ENCODE results near the gene PDE7B. TPM values are rescaled to one million over a fixed set of nuclear protein-coding genes. Genes with fewer than 3 reads are reported as not detected.
"Not testable (repeated sequence)": the region's sequence is repeated elsewhere in the genome, so short reads cannot be mapped to it uniquely, and the experiment has no call there.

The PDE7B gene
- total and polyA plus RNA-seq, 8 donors, result 1.3 to 4.7 (median 3.6) TPM

DNA sequence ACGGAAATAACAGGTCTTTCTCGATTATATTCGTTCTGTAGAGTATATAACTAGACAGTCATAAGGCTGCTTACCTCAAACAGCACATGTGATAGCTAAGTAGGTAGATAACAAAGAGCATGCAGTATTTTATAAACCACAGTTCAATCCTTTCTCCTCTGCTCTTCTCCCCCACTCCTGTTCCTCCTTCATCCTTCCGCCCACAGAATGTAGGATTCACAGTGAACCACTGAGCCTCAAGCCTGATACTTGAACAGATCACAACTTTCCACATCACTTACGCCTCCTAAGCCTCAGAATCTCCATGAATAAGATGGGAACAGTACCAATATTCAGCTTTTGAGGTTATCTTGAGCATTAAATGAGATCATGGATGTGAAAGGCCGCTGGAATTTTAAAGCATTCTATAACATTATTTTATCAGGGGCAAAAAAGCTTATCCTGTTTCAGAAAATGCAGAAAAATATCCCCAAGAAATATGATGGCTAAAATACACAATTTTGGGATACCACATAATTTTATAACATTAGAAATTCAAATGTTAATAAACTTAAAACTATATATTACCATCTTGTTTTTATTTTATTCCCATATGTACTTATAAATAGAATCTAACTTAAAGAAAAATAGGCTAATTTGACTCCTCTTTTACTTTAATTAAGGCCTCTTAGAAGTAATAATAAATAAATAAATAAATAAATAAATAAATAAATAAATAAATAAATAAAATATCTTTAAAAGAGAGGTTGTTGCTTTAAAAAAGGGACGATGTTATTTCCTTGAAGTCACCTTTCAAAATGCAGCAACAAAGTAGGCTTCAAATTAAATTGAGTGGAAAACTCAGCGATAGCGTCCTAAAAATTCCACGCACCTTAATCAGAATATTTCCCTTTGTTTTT is 365.3 kb downstream of the PDE7B start:
- ATAC-seq, result no peak
- Histone ChIP-seq H3K4me1 (no peaks in the 10 kb centered on the region), H3K27ac (no peak overlapping the region), H3K27me3 (no peaks in the 10 kb centered on the region), H3K4me3 (no peak overlapping the region), H3K9me3 (peaks cover 0 to 2% of the 10 kb centered on the region in 2 donors), H3K36me3 (no peaks in the 10 kb centered on the region)
- intact Hi-C loops (cut with DNase I), result no loop called here
- DNase-seq, result no peak
- no peak for TF ChIP-seq CTCF (IDR thresholded peaks at IDR 0.05)

GRCh38 chr6:136224974-136225373 is 373.5 kb downstream of the PDE7B start:
- peaks cover 0 to 14% of the 10 kb centered on the region in 2 donors for H3K4me1 ChIP-seq
- H3K36me3 ChIP-seq, H3K9me3 ChIP-seq, ATAC-seq, H3K27ac ChIP-seq, H3K4me3 ChIP-seq, H3K27me3 ChIP-seq, DNase-seq: not testable (repeated sequence)
- intact Hi-C loops (cut with DNase I), result loop anchor here in 1 of 2 donors (10.0 kb wide), 1 partner anchor 690 kb away; no protein-coding TSS in a partner anchor

- H3K36me3 ChIP-seq, result no peaks in the 10 kb centered on the region
- peaks cover 0 to 14% of the 10 kb centered on the region in 2 donors for H3K4me1 ChIP-seq
- H3K9me3 ChIP-seq, result no peaks in the 10 kb centered on the region
- intact Hi-C loops (cut with DNase I), result loop anchor here in 1 of 2 donors (10.0 kb wide), 1 partner anchor 691 kb away; no protein-coding TSS in a partner anchor
- H3K27ac ChIP-seq, result no peak overlapping the region
- no peak for TF ChIP-seq CTCF (IDR thresholded peaks at IDR 0.05)
- no peak for DNase-seq
- H3K27me3 ChIP-seq, result no peaks in the 10 kb centered on the region
- H3K4me3 ChIP-seq, result no peak overlapping the region
- ATAC-seq, result no peak
Observed at GRCh38 chr6:136225496-136225895, 374.0 kb downstream of the PDE7B start.

- no peaks in the 10 kb centered on the region for H3K9me3 ChIP-seq
- no peaks in the 10 kb centered on the region for H3K27me3 ChIP-seq
- H3K27ac ChIP-seq, result no peak overlapping the region
- H3K4me3 ChIP-seq, result peak overlapping the region in 1 of 2 donors; percentile 7
- peak; percentile 92 to 100 for TF ChIP-seq CTCF (IDR thresholded peaks at IDR 0.05)
- ATAC-seq, result peak; percentile 97
- peak; percentile 54 to 81 (median 62) for DNase-seq
- peaks cover 0 to 14% of the 10 kb centered on the region in 2 donors for H3K4me1 ChIP-seq
- no peaks in the 10 kb centered on the region for H3K36me3 ChIP-seq
- intact Hi-C loops (cut with DNase I), result loop anchor here in 1 of 2 donors (10.0 kb wide), 1 partner anchor 691 kb away; no protein-coding TSS in a partner anchor
Observed at GRCh38 chr6:136226027-136226673, 374.6 kb downstream of the PDE7B start.

GRCh38 chr6:136226674-136227377 is 375.3 kb downstream of the PDE7B start:
- Histone ChIP-seq H3K4me3 (peak overlapping the region in 1 of 2 donors; percentile 7), H3K27me3 (no peaks in the 10 kb centered on the region), H3K4me1 (peaks cover 0 to 14% of the 10 kb centered on the region in 2 donors), H3K27ac (no peak overlapping the region), H3K36me3 (no peaks in the 10 kb centered on the region), H3K9me3 (no peaks in the 10 kb centered on the region)
- intact Hi-C loops (cut with DNase I), result loop anchor here in 1 of 2 donors (10.0 kb wide), 1 partner anchor 692 kb away; no protein-coding TSS in a partner anchor
- DNase-seq (no peak), ATAC-seq (peak; percentile 26)
- no peak for TF ChIP-seq CTCF (IDR thresholded peaks at IDR 0.05)
